GM23338 (cell line): ENCODE results near the gene ATP1A4. TPM values are rescaled to one million over a fixed set of nuclear protein-coding genes. Genes with fewer than 3 reads are reported as not detected.

Experiments
- ATAC-seq: fragments of 200-7000 bp; cut with Tn5 transposase; 3 replicates; pipeline ENCODE4 v1.9.1; 2020
- DNase-seq: peaks from one replicate; pipeline ENCODE4 v3.0.0-alpha.2; 2015; ENCODE audit warnings: low spot score
- H2AFZ ChIP-seq: fragments of 200-600 bp; sonication (generic); 2 replicates; pipeline ENCODE4 v1.8.0; 2016; ENCODE audit warnings: antibody characterized with exemption, mild to moderate bottlenecking, moderate library complexity
- H3F3A ChIP-seq: fragments of 200-600 bp; sonication (generic); replicated peaks from 2 replicates; pipeline ENCODE4 v1.8.0; 2017; ENCODE audit warnings: antibody characterized with exemption, mixed run types, low read depth
- H3K27ac ChIP-seq: fragments of 200-600 bp; sonication (generic); 2 replicates; pipeline ENCODE4 v1.6.1; 2016; ENCODE audit warnings: low read depth
- H3K27me3 ChIP-seq: fragments of 200-600 bp; sonication (generic); 2 replicates; pipeline ENCODE4 v1.8.0; 2016; ENCODE audit warnings: mild to moderate bottlenecking, mixed run types, moderate library complexity; ENCODE audit not compliant: insufficient read depth
- H3K36me3 ChIP-seq: fragments of 200-600 bp; sonication (generic); 2 replicates; pipeline ENCODE4 v1.8.0; 2016; ENCODE audit warnings: mild to moderate bottlenecking; ENCODE audit not compliant: insufficient read depth
- H3K4me1 ChIP-seq: fragments of 200-600 bp; sonication (generic); 2 replicates; pipeline ENCODE4 v1.8.0; 2016; ENCODE audit warnings: mild to moderate bottlenecking, moderate library complexity; ENCODE audit not compliant: insufficient read depth
- H3K4me2 ChIP-seq: fragments of 200-600 bp; sonication (generic); 2 replicates; pipeline ENCODE4 v1.7.1; 2017; ENCODE audit warnings: mixed run types
- H3K4me3 ChIP-seq: fragments of 200-600 bp; sonication (generic); 2 replicates; pipeline ENCODE4 v1.6.1; 2016; ENCODE audit warnings: mixed run types
- H3K79me2 ChIP-seq: fragments of 200-600 bp; sonication (generic); replicated peaks from 2 replicates; pipeline ENCODE4 v1.8.0; 2017; ENCODE audit warnings: mild to moderate bottlenecking; ENCODE audit not compliant: insufficient read depth
- H3K9me2 ChIP-seq: fragments of 200-600 bp; sonication (generic); 2 replicates; pipeline ENCODE4 v1.8.0; 2017; ENCODE audit not compliant: insufficient read depth
- H4K20me1 ChIP-seq: fragments of 200-600 bp; sonication (generic); replicated peaks from 2 replicates; pipeline ENCODE4 v1.8.0; 2017; ENCODE audit warnings: mild to moderate bottlenecking; ENCODE audit not compliant: insufficient read depth
- H3K27ac Mint-ChIP-seq: 2 replicates; pipeline ENCODE4 v1.8.0; 2020; ENCODE audit warnings: inconsistent platforms, mild to moderate bottlenecking, moderate library complexity, mixed read lengths
- H3K27me3 Mint-ChIP-seq: 3 replicates; pipeline ENCODE4 v1.8.0; 2022; ENCODE audit warnings: low read depth, mild to moderate bottlenecking, moderate library complexity, mixed read lengths, inconsistent platforms; ENCODE audit not compliant: insufficient read depth, poor library complexity
- H3K36me3 Mint-ChIP-seq: 3 replicates; pipeline ENCODE4 v1.8.0; 2021; ENCODE audit warnings: low read depth, mild to moderate bottlenecking, inconsistent platforms, moderate library complexity, mixed read lengths
- H3K4me1 Mint-ChIP-seq: 3 replicates; pipeline ENCODE4 v1.8.0; 2020; ENCODE audit warnings: mild to moderate bottlenecking, inconsistent platforms, mixed read lengths
- H3K4me3 Mint-ChIP-seq: 3 replicates; pipeline ENCODE4 v1.8.0; 2021; ENCODE audit warnings: moderate library complexity, mild to moderate bottlenecking, inconsistent platforms, mixed read lengths
- H3K9me3 Mint-ChIP-seq: 3 replicates; pipeline ENCODE4 v1.8.0; 2020; ENCODE audit warnings: moderate library complexity, mild to moderate bottlenecking, inconsistent platforms, mixed read lengths
- EZH2 ChIP-seq: fragments of 200-600 bp; sonication (generic); IDR thresholded peaks from one replicate; pipeline ENCODE4 v1.8.0; 2017; ENCODE audit warnings: antibody characterized with exemption, mild to moderate bottlenecking, low read depth; ENCODE audit not compliant: unreplicated experiment
- EZH2phosphoT487 ChIP-seq: fragments of 200-600 bp; sonication (generic); IDR thresholded peaks from one replicate; pipeline ENCODE4 v1.8.1; 2018; ENCODE audit warnings: antibody characterized with exemption; ENCODE audit not compliant: unreplicated experiment
- POLR2AphosphoS5 ChIP-seq: IDR thresholded peaks from 2 replicates; pipeline ENCODE4 v1.6.1; 2016; ENCODE audit warnings: antibody characterized with exemption, low read depth
- STAT1 ChIP-seq: IDR thresholded peaks from one replicate; pipeline ENCODE4 v1.6.1; 2016; ENCODE audit warnings: antibody characterized with exemption; ENCODE audit not compliant: unreplicated experiment
- ZNF114 ChIP-seq: fragments of 250-450 bp; sonication (Bioruptor Pico); IDR thresholded peaks from 2 replicates; pipeline ENCODE4 v1.5.0; 2020; ENCODE audit warnings: mild to moderate bottlenecking, moderate library complexity
- polyA plus RNA-seq: library from polyadenylated mRNA; unstranded; fragments of >200 nt; fragmentation: Nextera tagmentation; extraction: Ambion mirVana; gene quantifications from 2 replicates; pipeline ENCODE4 v1.2.1, GENCODE V29; 2016
- total RNA-seq: library from RNA; depleted of rRNA; stranded (reverse); fragments of >200 nt; shearing (Covaris generic); gene quantifications from 2 replicates; pipeline ENCODE4 v1.2.3, GENCODE V29; 2014
- TF ChIP-seq, protein P1 (sequence below): IDR thresholded peaks from 2 replicates; pipeline ENCODE4 v1.6.1; 2016; ENCODE audit warnings: antibody characterized with exemption
- TF ChIP-seq, protein P2 (sequence below): IDR thresholded peaks from one replicate; pipeline ENCODE4 v1.6.1; 2018; ENCODE audit warnings: antibody characterized with exemption; ENCODE audit not compliant: unreplicated experiment

Gene ATP1A4
- total and polyA plus RNA-seq, 2 experiments from 2014 or later, result 0.27 to 0.63 TPM

DNA sequence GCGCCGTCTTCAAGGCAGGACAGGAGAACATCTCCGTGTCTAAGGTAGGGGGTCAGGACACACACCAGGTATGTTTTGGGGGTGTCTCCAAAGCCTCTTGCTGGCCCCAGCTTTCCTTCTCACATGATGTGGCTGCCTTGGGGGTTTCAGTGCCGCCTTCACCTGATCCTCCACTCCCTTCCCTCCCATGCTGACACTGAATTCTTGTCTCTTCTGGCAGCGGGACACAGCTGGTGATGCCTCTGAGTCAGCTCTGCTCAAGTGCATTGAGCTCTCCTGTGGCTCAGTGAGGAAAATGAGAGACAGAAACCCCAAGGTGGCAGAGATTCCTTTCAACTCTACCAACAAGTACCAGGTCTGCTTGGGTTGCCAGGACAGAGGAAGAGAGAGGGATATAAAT, 22.4 kb upstream of the ATP1A4 start:
- Mint-ChIP-seq H3K9me3 (no peaks in the 10 kb centered on the region), H3K27ac (no peak overlapping the region), H3K36me3 (peaks cover 85% of the 10 kb centered on the region), H3K27me3 (peaks cover 1% of the 10 kb centered on the region), H3K4me1 (peaks cover 10% of the 10 kb centered on the region), H3K4me3 (no peak overlapping the region)
- Histone ChIP-seq H3K36me3 (no peaks in the 10 kb centered on the region), H3K27ac (no peak overlapping the region), H3K9me2 (no peaks in the 10 kb centered on the region), H2AFZ (no peak overlapping the region), H3K79me2 (no peaks in the 10 kb centered on the region), H3K4me1 (no peaks in the 10 kb centered on the region), H3K27me3 (no peaks in the 10 kb centered on the region), H3K4me2 (no peak overlapping the region), H4K20me1 (no peaks in the 10 kb centered on the region), H3K4me3 (no peak overlapping the region), H3F3A (no peaks in the 10 kb centered on the region)
- ATAC-seq (no peak), DNase-seq (no peak)
- no peak for TF ChIP-seq ZNF114 (CRISPR knock-in tag)
- TF ChIP-seq, protein P1, sequence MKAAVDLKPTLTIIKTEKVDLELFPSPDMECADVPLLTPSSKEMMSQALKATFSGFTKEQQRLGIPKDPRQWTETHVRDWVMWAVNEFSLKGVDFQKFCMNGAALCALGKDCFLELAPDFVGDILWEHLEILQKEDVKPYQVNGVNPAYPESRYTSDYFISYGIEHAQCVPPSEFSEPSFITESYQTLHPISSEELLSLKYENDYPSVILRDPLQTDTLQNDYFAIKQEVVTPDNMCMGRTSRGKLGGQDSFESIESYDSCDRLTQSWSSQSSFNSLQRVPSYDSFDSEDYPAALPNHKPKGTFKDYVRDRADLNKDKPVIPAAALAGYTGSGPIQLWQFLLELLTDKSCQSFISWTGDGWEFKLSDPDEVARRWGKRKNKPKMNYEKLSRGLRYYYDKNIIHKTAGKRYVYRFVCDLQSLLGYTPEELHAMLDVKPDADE, result no peak

DNA sequence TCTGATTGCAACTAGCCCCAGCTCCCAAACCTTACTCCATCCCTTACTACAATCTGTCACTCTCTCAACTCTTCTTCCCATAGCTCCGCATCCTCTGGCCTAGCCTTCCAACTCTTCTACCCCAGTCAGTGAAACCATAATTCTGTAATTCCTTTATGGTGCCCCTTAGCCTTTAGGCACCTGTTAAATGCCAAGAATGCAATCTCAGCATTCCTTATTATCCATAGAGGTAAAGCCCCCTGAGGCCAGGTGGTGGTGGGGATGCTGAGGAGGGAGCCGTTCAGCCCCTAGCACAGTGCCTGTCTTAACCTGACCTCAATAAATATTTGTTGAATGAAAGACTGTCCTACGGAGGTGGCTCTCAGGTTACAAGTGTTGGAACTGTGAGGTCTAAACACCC, 21.8 kb upstream of the ATP1A4 start:
- TF ChIP-seq, protein P2, sequence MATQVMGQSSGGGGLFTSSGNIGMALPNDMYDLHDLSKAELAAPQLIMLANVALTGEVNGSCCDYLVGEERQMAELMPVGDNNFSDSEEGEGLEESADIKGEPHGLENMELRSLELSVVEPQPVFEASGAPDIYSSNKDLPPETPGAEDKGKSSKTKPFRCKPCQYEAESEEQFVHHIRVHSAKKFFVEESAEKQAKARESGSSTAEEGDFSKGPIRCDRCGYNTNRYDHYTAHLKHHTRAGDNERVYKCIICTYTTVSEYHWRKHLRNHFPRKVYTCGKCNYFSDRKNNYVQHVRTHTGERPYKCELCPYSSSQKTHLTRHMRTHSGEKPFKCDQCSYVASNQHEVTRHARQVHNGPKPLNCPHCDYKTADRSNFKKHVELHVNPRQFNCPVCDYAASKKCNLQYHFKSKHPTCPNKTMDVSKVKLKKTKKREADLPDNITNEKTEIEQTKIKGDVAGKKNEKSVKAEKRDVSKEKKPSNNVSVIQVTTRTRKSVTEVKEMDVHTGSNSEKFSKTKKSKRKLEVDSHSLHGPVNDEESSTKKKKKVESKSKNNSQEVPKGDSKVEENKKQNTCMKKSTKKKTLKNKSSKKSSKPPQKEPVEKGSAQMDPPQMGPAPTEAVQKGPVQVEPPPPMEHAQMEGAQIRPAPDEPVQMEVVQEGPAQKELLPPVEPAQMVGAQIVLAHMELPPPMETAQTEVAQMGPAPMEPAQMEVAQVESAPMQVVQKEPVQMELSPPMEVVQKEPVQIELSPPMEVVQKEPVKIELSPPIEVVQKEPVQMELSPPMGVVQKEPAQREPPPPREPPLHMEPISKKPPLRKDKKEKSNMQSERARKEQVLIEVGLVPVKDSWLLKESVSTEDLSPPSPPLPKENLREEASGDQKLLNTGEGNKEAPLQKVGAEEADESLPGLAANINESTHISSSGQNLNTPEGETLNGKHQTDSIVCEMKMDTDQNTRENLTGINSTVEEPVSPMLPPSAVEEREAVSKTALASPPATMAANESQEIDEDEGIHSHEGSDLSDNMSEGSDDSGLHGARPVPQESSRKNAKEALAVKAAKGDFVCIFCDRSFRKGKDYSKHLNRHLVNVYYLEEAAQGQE, result no peak
- TF ChIP-seq POLR2AphosphoS5, result no peak
- no peak for TF ChIP-seq STAT1
- Histone ChIP-seq H3K27me3 (no peaks in the 10 kb centered on the region), H4K20me1 (no peaks in the 10 kb centered on the region), H3K9me2 (no peaks in the 10 kb centered on the region), H3K79me2 (no peaks in the 10 kb centered on the region), H3K4me3 (no peak overlapping the region), H3K4me1 (no peaks in the 10 kb centered on the region), H3K36me3 (no peaks in the 10 kb centered on the region), H3K4me2 (no peak overlapping the region), H3F3A (no peaks in the 10 kb centered on the region), H2AFZ (no peak overlapping the region), H3K27ac (no peak overlapping the region)
- no peak for DNase-seq
- peaks cover 1% of the 10 kb centered on the region for H3K27me3 Mint-ChIP-seq
- H3K9me3 Mint-ChIP-seq, result no peaks in the 10 kb centered on the region
- no peak overlapping the region for H3K27ac Mint-ChIP-seq
- H3K36me3 Mint-ChIP-seq, result peaks cover 82% of the 10 kb centered on the region
- no peak overlapping the region for H3K4me3 Mint-ChIP-seq
- peaks cover 5% of the 10 kb centered on the region for H3K4me1 Mint-ChIP-seq
- ATAC-seq, result no peak

DNA sequence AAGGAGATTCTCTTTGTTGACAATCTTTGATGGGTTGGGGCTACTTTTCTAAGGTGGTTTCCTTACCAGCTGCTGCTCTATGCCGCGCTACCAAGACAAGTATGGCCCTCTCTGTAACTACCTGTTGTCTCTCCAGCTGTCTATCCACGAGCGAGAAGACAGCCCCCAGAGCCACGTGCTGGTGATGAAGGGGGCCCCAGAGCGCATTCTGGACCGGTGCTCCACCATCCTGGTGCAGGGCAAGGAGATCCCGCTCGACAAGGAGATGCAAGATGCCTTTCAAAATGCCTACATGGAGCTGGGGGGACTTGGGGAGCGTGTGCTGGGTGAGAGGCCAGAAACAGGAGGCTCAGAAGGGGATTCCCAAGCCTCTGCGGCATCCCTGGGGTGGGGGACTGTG, 21.4 kb upstream of the ATP1A4 start:
- Histone ChIP-seq H4K20me1 (no peaks in the 10 kb centered on the region), H3K4me2 (no peak overlapping the region), H3K27me3 (no peaks in the 10 kb centered on the region), H3K4me1 (no peaks in the 10 kb centered on the region), H2AFZ (no peak overlapping the region), H3K79me2 (no peaks in the 10 kb centered on the region), H3F3A (no peaks in the 10 kb centered on the region), H3K27ac (no peak overlapping the region), H3K4me3 (no peak overlapping the region), H3K36me3 (no peaks in the 10 kb centered on the region), H3K9me2 (no peaks in the 10 kb centered on the region)
- ATAC-seq, result no peak
- no peak overlapping the region for H3K27ac Mint-ChIP-seq
- H3K9me3 Mint-ChIP-seq, result no peaks in the 10 kb centered on the region
- no peak overlapping the region for H3K4me3 Mint-ChIP-seq
- peaks cover under 1% of the 10 kb centered on the region for H3K4me1 Mint-ChIP-seq
- no peak for TF ChIP-seq EZH2phosphoT487
- TF ChIP-seq, protein P1, result no peak
- TF ChIP-seq, protein P2, result no peak
- no peak for TF ChIP-seq EZH2
- H3K27me3 Mint-ChIP-seq, result peaks cover 4% of the 10 kb centered on the region
- H3K36me3 Mint-ChIP-seq, result peaks cover 82% of the 10 kb centered on the region
- DNase-seq, result no peak
